ENCODE data around the gene VGLL4.

Gene VGLL4

DNA sequence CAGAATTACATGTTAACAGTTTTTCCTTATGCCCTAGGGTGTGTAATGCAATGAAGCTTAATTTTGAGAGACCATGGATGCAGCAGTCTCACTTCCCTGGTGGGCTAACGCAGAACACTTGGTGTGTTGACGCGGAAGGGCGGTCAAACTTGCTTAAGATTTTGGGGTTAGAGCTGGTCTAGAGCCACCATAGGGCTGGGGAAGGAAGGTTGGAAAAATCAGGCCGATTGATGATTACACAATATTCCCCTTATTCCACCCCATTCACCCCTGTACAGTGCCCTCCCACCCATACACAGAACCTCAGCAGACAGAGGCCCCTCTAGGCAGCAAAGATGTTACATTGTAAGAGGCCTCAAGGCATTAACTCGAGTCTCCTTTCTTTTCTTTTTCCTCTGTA, 24.3 kb downstream of the VGLL4 start:
- TF ChIP-seq, protein P1, sequence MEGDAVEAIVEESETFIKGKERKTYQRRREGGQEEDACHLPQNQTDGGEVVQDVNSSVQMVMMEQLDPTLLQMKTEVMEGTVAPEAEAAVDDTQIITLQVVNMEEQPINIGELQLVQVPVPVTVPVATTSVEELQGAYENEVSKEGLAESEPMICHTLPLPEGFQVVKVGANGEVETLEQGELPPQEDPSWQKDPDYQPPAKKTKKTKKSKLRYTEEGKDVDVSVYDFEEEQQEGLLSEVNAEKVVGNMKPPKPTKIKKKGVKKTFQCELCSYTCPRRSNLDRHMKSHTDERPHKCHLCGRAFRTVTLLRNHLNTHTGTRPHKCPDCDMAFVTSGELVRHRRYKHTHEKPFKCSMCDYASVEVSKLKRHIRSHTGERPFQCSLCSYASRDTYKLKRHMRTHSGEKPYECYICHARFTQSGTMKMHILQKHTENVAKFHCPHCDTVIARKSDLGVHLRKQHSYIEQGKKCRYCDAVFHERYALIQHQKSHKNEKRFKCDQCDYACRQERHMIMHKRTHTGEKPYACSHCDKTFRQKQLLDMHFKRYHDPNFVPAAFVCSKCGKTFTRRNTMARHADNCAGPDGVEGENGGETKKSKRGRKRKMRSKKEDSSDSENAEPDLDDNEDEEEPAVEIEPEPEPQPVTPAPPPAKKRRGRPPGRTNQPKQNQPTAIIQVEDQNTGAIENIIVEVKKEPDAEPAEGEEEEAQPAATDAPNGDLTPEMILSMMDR (IDR thresholded peaks at IDR 0.05; ENCODE audit: low read depth, low read length), result no peak
- DNase-seq (ENCODE audit: extremely low read depth, low read depth), result no peak

DNA sequence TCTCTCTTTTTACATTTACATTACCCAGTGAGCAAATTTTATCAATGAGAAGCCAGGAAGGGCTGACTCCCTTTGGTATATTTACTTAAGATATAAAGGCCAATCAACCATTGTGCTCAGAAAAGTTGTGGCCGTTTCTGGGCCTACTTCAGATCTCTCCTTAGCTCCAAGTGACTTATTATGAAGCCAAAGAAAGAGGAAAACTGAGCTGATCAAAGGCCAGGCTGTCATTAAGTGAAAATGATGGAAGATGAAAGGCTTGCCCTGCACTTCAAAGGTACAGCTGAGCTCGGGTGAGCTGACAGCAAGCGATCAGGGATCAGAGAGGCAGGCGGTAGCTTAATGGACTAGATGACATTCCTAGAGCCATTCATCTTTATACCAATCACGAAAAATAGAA, 24.8 kb downstream of the VGLL4 start:
- TF ChIP-seq, protein P1 (IDR thresholded peaks at IDR 0.05; ENCODE audit: low read depth, low read length), result no peak
- DNase-seq (ENCODE audit: extremely low read depth, low read depth), result no peak

DNA sequence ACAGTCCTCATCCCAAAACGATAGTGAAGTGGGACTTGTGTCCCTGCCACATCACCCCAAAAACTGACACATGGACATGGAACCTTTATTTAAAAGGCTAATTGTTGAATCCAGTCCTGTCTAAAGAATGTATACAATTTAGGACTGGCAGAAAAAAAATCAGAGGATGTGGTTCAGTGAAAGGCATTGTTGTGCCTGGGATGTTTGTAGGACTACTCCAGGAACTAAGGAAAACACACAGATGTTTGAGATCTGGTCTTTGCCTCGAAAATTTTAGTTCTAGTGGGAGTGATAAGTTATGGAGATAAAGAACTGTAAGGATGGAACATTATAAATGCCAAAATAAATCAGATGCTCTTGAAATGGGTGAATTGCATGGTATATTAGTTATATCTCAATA, 27.2 kb downstream of the VGLL4 start:
- DNase-seq (ENCODE audit: extremely low read depth, low read depth), result no peak
- TF ChIP-seq, protein P1 (IDR thresholded peaks at IDR 0.05; ENCODE audit: low read depth, low read length), result no peak

DNA sequence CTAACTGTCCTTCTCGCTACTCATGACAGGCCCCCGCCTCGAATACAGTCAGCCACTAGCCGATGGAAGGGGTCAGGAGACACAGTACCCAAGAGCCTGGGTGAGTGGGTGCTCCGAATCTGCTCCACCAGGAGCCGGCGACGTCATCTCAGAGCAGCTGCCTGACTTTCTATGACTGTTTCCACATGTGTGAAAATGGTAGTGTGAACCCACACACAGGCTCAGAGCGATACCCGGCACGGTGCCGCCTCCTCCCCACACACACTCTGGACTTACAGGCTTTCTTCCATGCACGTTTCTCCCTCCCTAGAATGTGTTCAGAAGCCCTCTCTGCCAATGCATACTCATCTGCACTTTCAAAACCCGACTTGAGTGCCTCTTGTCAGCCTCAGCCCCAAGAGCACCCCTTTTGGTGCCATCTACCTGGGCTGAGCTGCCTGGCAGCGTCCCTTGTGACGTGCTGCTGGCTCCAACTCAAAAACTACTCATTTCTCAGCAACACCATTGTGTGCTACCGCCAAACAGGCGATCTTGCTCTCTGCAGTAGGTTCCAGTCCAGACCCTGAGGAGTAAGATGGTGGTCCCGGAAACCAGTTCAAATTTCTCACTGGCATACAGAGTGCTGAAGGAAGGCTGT, 29.7 kb downstream of the VGLL4 start:
- DNase-seq (ENCODE audit: extremely low read depth, low read depth), result no peak
- TF ChIP-seq, protein P1 (IDR thresholded peaks at IDR 0.05; ENCODE audit: low read depth, low read length), result no peak

DNA sequence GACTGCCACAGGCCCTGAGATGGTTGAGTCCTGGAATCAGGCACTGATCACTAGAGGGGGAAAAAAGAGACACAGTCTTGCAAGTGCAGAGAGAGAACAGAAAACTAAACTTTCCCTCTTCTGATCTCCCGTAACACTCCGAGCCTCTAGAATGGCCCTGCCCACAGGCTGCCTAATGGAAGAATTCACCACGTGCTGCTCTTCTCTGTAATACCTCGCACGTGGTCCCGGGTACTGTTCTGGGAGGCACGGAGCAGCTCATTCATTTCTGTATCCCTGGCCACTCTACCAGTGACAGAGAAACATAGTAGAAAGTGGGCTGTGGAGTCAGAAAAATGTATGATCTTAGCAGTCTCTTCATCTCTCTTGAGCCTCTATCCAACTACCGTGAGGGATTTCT, 30.4 kb downstream of the VGLL4 start:
- DNase-seq (ENCODE audit: extremely low read depth, low read depth), result no peak
- TF ChIP-seq, protein P1 (IDR thresholded peaks at IDR 0.05; ENCODE audit: low read depth, low read length), result no peak

DNA sequence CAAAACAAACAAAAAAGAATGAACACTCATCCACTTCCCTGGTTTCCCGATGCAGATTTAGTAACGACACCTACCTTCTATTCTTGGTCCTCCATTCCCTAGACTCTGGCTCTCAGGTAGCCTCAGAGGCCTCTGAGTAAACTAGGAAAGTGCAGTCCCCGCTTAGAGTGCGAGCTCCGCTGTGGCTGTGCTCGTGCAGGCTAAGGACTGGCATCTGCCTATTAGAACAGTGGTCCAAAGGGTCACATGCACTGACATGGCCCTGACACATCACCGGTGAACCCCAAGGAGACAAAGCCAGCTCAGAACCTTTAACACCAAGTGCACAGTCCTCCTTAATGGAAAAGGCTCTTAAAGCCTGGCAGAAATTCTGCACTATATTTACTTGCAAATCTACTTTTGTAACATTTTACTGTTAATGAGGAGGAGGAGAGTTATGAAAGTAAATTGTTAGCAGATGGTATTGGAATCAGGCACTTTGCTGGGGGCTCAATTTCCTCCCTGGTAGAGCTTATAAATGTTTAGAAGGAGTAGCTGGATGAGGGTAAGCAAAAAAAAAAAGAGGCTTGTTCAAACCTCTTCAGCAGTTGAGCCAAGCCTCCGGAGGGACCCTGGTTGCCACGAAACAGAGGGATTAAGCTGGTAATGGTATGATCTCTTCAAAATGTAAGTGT, 31.1 kb downstream of the VGLL4 start:
- DNase-seq (ENCODE audit: extremely low read depth, low read depth), result no peak

DNA sequence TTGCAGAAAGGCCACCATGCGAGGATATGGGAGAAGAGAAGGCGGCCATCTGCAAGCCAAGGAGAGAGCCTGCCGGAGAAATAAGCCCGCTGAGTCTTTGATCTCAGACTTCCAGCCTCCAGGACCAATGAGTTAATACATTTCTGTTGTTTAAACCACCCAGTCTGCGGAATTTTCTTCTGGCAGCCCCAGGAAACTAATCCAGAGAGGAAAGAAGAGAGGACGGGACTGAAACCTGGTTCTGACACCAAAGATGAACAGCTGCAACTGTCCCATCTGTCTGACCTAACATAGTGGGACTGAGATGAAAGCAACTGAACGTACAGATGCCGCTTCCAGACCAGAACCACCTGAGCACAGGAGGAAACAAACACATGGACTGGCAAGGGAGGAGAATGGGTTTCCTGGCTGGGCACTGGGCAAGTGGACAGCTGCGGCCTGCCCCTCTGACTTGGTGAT, 32.3 kb downstream of the VGLL4 start:
- TF ChIP-seq, protein P1 (IDR thresholded peaks at IDR 0.05; ENCODE audit: low read depth, low read length), result no peak
- DNase-seq (ENCODE audit: extremely low read depth, low read depth), result no peak

More for the DNA sequence above, 31.1 kb downstream of the VGLL4 start:
- TF ChIP-seq, protein P1 (IDR thresholded peaks at IDR 0.05; ENCODE audit: low read depth, low read length), result no peak

Measured in AG09319 (cell line).